WERI-Rb-1 (cell line): ENCODE data around the gene ILDR1.

Experiments
- DNase-seq: peaks from one replicate; pipeline ENCODE4 v3.0.0-alpha.2; 2020
- H3K27ac ChIP-seq: fragments of 250-450 bp; sonication (Bioruptor Pico); 2 replicates; pipeline ENCODE4 v1.5.1; 2020; ENCODE audit warnings: mild to moderate bottlenecking, moderate library complexity
- H3K27me3 ChIP-seq: fragments of 250-450 bp; sonication (Bioruptor Pico); 2 replicates; pipeline ENCODE4 v1.5.1; 2021; ENCODE audit warnings: mild to moderate bottlenecking, low read depth, moderate library complexity; ENCODE audit not compliant: insufficient read depth, severe bottlenecking
- H3K36me3 ChIP-seq: fragments of 250-450 bp; sonication (Bioruptor Pico); 2 replicates; pipeline ENCODE4 v1.5.1; 2020; ENCODE audit warnings: mild to moderate bottlenecking, moderate library complexity
- H3K4me3 ChIP-seq: 2 replicates; pipeline ENCODE4 v1.5.1; 2011; ENCODE audit warnings: low read depth, mild to moderate bottlenecking, control low read depth, low read length
- H3K9me3 ChIP-seq: fragments of 250-450 bp; sonication (Bioruptor Pico); 2 replicates; pipeline ENCODE4 v1.5.1; 2021; ENCODE audit warnings: mild to moderate bottlenecking, moderate library complexity; ENCODE audit not compliant: severe bottlenecking
- TF ChIP-seq, protein P1 (sequence below): IDR thresholded peaks from 2 replicates; pipeline ENCODE4 v1.5.1; 2011; ENCODE audit warnings: low read depth, mild to moderate bottlenecking, control low read depth, inconsistent platforms, low read length

ILDR1 gene

DNA sequence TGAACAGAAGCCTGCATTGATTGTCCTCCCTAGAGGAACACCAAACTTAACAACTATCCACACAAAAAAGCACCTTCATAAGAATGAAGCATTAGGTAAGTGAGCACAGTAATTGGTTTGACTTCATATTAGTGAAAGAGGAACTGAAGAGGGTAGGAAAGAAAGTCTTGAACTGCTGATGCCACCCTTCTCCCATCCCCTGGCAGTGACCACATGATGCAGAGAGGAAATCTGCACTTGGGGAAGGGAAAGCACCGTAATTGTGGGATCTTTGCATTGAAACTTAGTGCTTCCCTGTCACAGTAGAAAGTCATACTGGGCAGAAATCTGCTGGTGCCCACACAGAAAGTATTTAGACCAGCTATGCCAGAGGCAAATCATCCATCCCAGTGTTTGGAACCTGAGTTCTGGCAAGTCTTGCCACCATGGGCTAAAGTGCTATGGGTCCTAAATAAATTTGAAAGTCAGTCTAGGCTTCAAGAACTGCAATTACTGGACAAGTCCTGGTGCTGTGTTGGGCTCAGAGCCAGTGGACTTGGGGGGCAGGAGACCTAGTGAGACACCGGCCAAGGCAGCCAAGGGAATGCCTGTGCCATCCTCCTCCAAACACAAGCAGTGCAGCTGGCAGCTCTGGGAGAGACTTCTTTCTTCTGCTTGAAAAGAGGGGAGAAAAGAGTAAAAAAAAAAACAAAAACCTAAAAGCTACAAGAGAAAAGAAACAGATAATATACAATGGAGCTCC is 64.2 kb downstream of the ILDR1 start:
- H3K36me3 ChIP-seq = no peaks in the 10 kb centered on the region
- no peak overlapping the region for H3K4me3 ChIP-seq
- TF ChIP-seq, protein P1, sequence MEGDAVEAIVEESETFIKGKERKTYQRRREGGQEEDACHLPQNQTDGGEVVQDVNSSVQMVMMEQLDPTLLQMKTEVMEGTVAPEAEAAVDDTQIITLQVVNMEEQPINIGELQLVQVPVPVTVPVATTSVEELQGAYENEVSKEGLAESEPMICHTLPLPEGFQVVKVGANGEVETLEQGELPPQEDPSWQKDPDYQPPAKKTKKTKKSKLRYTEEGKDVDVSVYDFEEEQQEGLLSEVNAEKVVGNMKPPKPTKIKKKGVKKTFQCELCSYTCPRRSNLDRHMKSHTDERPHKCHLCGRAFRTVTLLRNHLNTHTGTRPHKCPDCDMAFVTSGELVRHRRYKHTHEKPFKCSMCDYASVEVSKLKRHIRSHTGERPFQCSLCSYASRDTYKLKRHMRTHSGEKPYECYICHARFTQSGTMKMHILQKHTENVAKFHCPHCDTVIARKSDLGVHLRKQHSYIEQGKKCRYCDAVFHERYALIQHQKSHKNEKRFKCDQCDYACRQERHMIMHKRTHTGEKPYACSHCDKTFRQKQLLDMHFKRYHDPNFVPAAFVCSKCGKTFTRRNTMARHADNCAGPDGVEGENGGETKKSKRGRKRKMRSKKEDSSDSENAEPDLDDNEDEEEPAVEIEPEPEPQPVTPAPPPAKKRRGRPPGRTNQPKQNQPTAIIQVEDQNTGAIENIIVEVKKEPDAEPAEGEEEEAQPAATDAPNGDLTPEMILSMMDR = no peak
- no peak overlapping the region for H3K27ac ChIP-seq
- no peaks in the 10 kb centered on the region for H3K27me3 ChIP-seq
- no peak for DNase-seq
- no peaks in the 10 kb centered on the region for H3K9me3 ChIP-seq

DNA sequence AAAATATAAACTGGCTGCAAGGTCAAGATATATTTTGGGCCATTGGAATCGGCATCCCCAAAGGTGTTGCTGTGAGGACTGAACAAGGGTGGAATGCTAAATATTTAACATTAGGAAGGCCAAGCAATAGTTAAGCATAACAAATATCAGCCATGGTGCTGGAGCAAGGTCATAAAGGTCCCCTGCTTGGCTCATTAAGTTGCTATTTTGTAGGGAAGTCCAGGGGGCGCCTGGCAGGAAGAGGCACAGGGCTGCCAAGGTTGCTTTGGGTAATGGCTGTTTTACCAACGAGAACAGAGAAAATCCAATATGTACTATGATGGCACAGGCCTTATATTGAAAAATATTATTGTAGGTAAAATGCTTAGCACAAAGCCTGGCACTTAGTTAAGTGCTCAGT is 65.7 kb downstream of the ILDR1 start:
- Histone ChIP-seq H3K9me3 (no peaks in the 10 kb centered on the region), H3K27me3 (no peaks in the 10 kb centered on the region), H3K27ac (no peak overlapping the region), H3K36me3 (no peaks in the 10 kb centered on the region), H3K4me3 (no peak overlapping the region)
- DNase-seq = no peak
- TF ChIP-seq, protein P1 = no peak

DNA sequence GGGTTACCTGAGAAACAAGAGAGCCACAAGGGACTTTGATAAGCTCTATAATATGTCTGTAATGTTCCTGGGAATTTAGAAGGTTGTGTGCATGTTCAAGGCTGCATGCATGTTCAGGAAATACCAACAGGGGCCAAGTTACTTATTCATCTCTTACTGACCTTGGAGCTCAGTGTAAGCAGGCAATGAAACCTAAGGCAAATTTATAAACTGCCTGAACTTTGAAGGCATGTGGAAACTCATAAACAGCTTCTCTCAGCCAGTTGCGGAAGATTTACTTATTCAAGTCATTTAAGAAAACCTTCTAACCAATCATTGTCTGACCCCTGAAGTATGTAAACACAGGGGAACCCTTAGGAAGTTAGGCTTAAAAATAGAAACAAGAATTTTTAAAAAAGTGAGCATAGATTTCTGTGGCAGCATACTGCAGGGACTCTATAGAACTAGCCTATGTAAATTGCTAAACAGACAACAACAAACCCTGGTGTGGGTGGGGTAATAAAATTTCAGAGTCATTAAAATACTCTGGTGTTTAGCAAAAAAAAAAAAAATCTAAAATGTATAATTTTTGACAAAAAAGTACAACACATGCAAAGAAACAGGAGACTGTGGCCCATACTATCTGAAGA is 70.6 kb downstream of the ILDR1 start:
- H3K4me3 ChIP-seq = no peak overlapping the region
- TF ChIP-seq, protein P1 = no peak
- no peaks in the 10 kb centered on the region for H3K36me3 ChIP-seq
- no peak overlapping the region for H3K27ac ChIP-seq
- no peaks in the 10 kb centered on the region for H3K27me3 ChIP-seq
- no peak for DNase-seq
- H3K9me3 ChIP-seq = no peaks in the 10 kb centered on the region

DNA sequence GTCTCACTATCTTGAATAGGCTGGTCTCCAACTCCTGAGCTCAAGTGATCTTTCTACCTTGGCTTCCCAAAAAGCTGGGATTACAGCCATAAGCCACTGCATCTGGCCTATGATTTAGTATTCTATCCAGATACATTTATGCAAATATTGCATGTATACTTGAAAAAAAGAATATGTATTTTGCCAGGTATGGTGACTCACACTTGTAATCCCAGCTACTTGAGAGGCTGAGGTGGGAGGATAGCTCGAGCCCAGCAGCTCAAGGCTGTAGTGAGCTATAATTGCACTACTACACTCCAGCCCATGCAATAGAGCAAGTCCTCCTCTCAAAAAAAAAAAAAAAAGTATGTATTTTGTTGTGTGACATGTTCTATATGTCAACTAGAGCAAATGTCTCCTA is 73.4 kb downstream of the ILDR1 start:
- no peaks in the 10 kb centered on the region for H3K9me3 ChIP-seq
- no peak overlapping the region for H3K4me3 ChIP-seq
- no peaks in the 10 kb centered on the region for H3K27me3 ChIP-seq
- TF ChIP-seq, protein P1 = no peak
- DNase-seq = no peak
- H3K27ac ChIP-seq = no peak overlapping the region
- H3K36me3 ChIP-seq = no peaks in the 10 kb centered on the region

DNA sequence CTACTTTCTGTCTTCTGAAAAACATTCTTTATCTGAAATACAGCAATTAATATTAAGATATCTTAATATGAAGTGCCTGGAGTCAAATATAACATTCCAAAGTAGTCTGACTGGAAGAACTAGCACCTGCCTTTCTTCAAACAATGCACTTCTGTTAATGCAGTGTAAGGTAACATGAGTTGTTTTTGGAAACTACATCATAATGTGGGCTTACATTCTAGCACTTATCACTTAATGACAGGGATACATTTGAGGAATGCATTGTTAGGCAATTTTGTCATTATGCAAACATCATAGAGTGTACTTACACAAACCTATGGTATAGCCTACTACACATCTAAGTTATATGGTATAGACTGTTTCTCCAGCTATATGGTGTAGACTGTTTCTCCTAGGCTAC is 78.6 kb downstream of the ILDR1 start:
- H3K27me3 ChIP-seq = no peaks in the 10 kb centered on the region
- H3K4me3 ChIP-seq = no peak overlapping the region
- DNase-seq = no peak
- H3K36me3 ChIP-seq = no peaks in the 10 kb centered on the region
- TF ChIP-seq, protein P1 = no peak
- no peaks in the 10 kb centered on the region for H3K9me3 ChIP-seq
- no peak overlapping the region for H3K27ac ChIP-seq
